ENCODE results near the gene ZNF593.

ZNF593 gene

DNA sequence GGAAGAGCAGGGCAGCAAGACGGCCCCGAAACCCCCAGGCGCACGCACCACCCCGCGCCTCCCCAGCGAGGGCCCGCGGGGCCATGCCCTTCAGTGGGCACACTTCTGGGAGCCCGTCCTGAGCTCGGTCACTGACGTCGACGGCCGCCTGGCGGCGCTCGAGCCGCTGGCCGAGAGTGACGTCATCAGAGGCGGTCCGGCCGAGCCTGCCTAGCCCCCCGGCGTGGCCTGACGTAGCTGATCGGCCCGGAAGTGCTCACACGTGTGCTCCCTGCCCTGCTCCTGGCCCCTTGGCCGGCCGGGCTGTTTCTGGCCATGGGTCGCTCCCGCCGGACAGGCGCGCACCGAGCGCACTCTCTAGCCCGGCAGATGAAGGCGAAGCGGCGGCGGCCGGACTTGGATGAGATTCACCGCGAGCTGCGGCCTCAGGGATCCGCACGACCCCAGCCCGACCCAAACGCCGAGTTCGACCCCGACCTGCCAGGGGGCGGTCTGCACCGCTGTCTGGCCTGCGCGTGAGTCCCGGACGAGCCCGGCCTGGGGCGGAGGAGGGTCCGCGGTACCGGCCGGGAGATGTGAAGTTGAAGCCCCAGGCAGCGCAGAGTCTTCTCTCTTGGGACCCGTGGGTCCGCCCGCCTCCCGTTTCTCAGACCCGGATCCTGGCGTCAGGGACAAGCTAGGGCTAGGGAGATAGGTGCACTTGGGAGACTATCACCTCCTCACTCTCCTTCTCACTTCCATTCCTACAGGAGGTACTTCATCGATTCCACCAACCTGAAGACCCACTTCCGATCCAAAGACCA, at the start of gene ZNF593:
TSS of gene ZNF593 (plus strand) at position 240 of the 803 bp plus-strand sequence. CDS start at position 316, 76 bp downstream.
- H3K4me3 ChIP-seq, result peak within 1 kb of the TSS; percentile 72 to 99 (median 88)
- no peak for TF ChIP-seq Cebpa-rat (IDR thresholded peaks at IDR 0.05)
- H3K27me3 ChIP-seq, result no peaks in the 10 kb centered on the region
- peak within 1 kb of the TSS; percentile 89 to 100 (median 98) for H3K4me2 ChIP-seq
- H3K4me1 ChIP-seq, result peaks cover 23 to 40% (median 35%) of the 10 kb centered on the region in 10 experiments
- peaks cover 0 to 24% (median 15%) of the 10 kb centered on the region in 11 experiments; a peak in 17 of 22 replicates for H3K36me3 ChIP-seq
- H3K9ac ChIP-seq, result peak within 1 kb of the TSS; percentile 83 to 99 (median 91)
- H3K27ac ChIP-seq, result peak within 1 kb of the TSS; percentile 52 to 96 (median 89)
- peaks cover 0 to 21% (median 4%) of the 10 kb centered on the region in 11 experiments; a peak in 9 of 22 replicates for H4K20me1 ChIP-seq
- no peaks in the 10 kb centered on the region for H3K9me3 ChIP-seq (replicated peaks in 1 of 11)

DNA sequence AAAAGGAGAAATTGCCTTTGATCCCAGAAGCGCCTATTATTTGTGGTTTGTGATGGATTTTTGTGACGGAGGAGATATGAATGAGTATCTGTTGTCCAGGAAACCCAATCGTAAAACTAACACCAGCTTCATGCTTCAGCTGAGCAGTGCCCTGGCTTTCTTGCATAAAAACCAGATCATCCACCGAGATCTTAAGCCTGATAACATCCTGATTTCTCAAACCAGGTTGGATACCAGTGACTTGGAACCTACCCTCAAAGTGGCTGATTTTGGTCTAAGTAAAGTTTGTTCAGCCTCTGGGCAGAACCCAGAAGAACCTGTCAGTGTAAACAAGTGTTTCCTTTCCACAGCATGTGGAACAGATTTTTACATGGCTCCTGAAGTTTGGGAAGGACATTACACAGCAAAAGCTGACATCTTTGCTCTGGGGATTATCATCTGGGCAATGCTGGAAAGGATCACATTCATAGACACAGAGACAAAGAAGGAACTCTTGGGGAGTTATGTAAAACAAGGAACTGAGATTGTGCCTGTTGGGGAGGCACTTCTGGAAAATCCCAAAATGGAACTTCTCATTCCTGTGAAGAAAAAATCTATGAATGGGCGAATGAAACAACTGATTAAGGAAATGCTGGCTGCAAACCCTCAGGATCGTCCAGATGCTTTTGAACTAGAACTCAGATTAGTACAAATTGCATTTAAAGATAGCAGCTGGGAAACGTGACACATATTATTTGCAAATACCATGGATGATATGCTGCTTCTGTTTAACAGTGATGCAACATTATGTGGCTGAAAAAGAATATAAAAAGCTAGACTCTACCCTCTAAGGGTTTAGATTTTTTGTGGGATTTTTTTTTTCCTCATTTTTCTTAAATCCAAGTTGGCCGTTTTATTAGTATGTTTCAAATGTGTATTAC, 47.6 kb upstream of the ZNF593 start:
- Histone ChIP-seq H3K27ac (peak overlapping the region in 10 of 11 experiments; percentile 30 to 65 (median 56); a peak in 20 of 22 replicates), H3K4me1 (peaks cover 57 to 82% (median 70%) of the 10 kb centered on the region in 10 experiments), H3K36me3 (peaks cover 12 to 61% (median 32%) of the 10 kb centered on the region in 11 experiments; a peak in 21 of 22 replicates), H3K4me3 (no peak overlapping the region), H4K20me1 (no peaks in the 10 kb centered on the region), H3K27me3 (no peaks in the 10 kb centered on the region), H3K4me2 (peak overlapping the region; percentile 37 to 75 (median 56)), H3K9ac (peak overlapping the region in 9 of 11 experiments; percentile 7 to 47 (median 21); a peak in 9 of 22 replicates), H3K9me3 (replicated peaks in 1 of 11) (no peaks in the 10 kb centered on the region)
- TF ChIP-seq Cebpa-rat (IDR thresholded peaks at IDR 0.05), result no peak

DNA sequence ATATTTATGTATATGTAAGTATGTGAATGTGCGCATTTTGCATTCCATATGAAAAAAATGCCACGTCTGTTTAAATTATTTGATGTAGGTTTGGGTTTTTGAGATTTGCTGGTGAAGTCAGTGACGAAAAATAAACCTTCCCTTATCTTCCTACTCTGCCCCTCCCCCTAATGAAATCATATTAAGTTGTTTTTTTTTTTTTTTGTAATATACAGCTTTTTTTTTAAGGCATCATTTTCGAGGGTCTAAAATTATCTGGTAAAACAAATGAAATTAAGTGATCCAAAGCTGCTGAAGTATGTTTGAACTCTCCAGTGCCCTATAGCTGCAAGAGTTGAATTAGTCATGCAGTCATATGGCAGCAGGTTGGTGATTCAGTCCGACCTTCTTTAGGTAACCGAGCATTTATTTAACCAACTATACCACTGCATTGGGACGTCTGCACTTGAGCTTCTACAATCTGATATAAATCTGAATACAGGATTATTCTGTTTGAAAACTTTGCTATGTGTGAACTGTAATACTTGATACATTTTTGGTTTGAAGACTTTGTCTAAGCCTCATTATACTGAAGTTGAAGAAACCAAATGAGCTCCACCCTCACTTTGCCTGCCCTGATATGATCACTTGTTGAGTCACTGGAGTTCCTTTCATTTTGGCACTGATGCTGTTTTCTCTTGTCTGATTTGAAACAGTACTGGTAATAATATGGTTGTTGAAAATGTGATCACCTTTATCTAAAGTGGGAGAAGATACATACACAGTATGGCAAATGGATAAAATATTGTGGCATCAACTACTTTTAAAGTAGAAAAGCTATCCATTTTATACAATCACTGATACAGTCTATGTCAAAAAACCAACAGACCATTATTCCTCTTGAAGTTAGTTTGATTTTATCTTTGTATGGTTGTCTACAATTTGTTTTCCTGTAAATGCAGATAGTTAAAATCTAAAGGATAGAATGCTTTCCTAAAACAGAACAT, 46.4 kb upstream of the ZNF593 start:
- no peaks in the 10 kb centered on the region for H3K27me3 ChIP-seq
- H3K4me1 ChIP-seq, result peaks cover 69 to 93% (median 82%) of the 10 kb centered on the region in 10 experiments
- H3K9me3 ChIP-seq (replicated peaks in 1 of 11), result no peaks in the 10 kb centered on the region
- H3K36me3 ChIP-seq, result peaks cover 0 to 49% (median 21%) of the 10 kb centered on the region in 11 experiments; a peak in 16 of 22 replicates
- no peak for TF ChIP-seq Cebpa-rat (IDR thresholded peaks at IDR 0.05)
- H3K4me3 ChIP-seq, result no peak overlapping the region
- H4K20me1 ChIP-seq, result no peaks in the 10 kb centered on the region
- no peak overlapping the region for H3K9ac ChIP-seq
- peak overlapping the region in 5 of 11 experiments; percentile 0 to 75 (median 65); a peak in 7 of 22 replicates for H3K4me2 ChIP-seq
- H3K27ac ChIP-seq, result peak overlapping the region in 1 of 11 experiments; percentile 21; a peak in 3 of 22 replicates

DNA sequence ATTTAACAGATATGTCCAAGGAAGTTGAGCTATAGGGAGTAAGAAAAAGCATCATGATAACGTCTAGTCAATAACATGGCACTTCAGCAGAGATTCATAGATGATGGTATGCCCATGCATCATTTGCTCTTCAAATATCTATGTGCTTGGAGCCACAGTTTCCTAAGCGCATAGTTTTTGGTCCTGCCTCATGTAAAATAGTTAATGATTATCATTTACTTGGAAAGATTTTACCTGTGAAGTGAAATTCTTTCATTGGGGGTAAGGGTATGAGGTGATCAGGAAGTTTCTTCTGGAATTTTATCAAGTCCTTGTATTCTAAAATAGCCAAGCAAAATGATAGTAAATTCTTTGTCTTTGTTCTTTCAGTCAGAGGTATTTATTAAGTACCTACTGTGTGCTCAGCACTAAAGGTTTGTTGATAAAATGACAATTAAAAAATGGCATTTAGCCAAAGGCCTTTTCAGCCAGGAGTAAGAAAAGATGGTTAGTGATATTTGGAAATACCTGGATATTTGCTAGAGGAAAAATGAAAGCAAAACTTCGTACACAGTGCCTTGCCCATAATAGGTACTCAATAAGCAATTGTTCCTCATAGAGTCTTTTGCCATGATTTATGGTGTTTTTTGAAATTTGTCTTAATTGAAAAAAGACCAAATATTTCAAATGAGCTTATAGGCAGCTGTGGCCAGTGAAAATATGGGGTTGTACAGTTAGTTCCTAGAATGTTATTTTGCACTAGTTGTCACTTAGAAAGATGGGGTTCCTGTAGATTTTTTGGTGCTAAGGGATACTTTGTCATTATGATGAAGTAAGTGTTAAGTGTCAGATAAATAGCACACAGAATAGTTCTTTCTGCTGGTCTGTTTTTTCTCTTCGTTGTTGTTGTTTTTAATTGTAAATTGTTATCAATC, 45.0 kb upstream of the ZNF593 start:
- peaks cover 0 to 37% (median 10%) of the 10 kb centered on the region in 11 experiments; a peak in 12 of 22 replicates for H3K36me3 ChIP-seq
- no peaks in the 10 kb centered on the region for H4K20me1 ChIP-seq
- H3K27ac ChIP-seq, result peak overlapping the region in 8 of 11 experiments; percentile 0 to 90 (median 80); a peak in 9 of 22 replicates
- no peaks in the 10 kb centered on the region for H3K9me3 ChIP-seq (replicated peaks in 1 of 11)
- TF ChIP-seq Cebpa-rat (IDR thresholded peaks at IDR 0.05), result no peak
- peaks cover 64 to 94% (median 76%) of the 10 kb centered on the region in 10 experiments for H3K4me1 ChIP-seq
- no peaks in the 10 kb centered on the region for H3K27me3 ChIP-seq
- peak overlapping the region in 9 of 11 experiments; percentile 5 to 88 (median 20); a peak in 16 of 22 replicates for H3K4me2 ChIP-seq
- no peak overlapping the region for H3K4me3 ChIP-seq
- H3K9ac ChIP-seq, result no peak overlapping the region

DNA sequence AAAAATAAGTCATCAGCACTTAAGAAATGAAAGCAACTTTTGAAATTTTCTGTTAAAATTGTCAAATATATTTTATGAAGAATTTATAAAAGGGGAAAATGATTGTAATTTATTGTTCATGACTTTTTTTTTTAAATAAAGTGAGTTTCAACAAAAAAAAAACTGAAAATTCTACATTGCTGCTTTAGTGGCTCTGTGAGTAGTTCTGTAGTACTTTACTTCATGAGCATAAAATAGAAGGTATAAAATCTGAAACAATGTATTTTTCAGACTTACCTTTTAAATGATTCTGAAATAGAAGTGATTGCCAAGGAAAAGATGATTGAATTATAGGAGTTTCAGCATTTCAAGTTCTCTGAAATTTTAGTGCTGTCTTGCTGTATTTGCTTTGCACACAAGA, 44.3 kb upstream of the ZNF593 start:
- no peak for TF ChIP-seq Cebpa-rat (IDR thresholded peaks at IDR 0.05)
- Histone ChIP-seq H3K9ac (peak overlapping the region in 6 of 11 experiments; percentile 58 to 73 (median 69); a peak in 7 of 22 replicates), H3K27me3 (no peaks in the 10 kb centered on the region), H4K20me1 (no peaks in the 10 kb centered on the region), H3K4me3 (no peak overlapping the region), H3K4me2 (peak overlapping the region in 10 of 11 experiments; percentile 76 to 88 (median 79); a peak in 18 of 22 replicates), H3K4me1 (peaks cover 57 to 87% (median 69%) of the 10 kb centered on the region in 10 experiments), H3K27ac (peak overlapping the region in 9 of 11 experiments; percentile 76 to 90 (median 85); a peak in 18 of 22 replicates), H3K36me3 (peaks cover 0 to 34% (median 10%) of the 10 kb centered on the region in 11 experiments; a peak in 12 of 22 replicates), H3K9me3 (replicated peaks in 1 of 11) (no peaks in the 10 kb centered on the region)

DNA sequence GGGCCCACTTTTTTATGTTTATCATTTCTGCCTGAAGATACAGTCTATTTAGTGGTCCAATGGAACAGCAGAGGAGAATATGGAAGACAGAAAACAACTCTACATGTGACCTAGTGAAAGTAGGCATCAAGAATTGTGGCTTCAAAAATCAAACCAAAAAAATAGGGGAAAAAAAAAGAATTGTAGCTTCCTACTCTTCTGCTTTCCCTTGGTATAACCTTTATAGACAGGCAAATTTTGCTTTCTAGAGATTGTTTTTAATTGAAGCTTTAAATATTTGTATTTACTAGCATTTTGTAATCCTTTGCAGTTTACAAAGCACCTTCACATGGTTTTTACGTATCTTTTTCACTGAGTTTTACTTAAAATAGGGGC, 43.8 kb upstream of the ZNF593 start:
- H3K36me3 ChIP-seq, result peaks cover 0 to 30% (median 10%) of the 10 kb centered on the region in 11 experiments; a peak in 11 of 22 replicates
- peak overlapping the region in 10 of 11 experiments; percentile 39 to 73 (median 66); a peak in 18 of 22 replicates for H3K9ac ChIP-seq
- no peaks in the 10 kb centered on the region for H3K27me3 ChIP-seq
- H3K27ac ChIP-seq, result peak overlapping the region in 10 of 11 experiments; percentile 37 to 90 (median 84); a peak in 20 of 22 replicates
- no peak for TF ChIP-seq Cebpa-rat (IDR thresholded peaks at IDR 0.05)
- no peaks in the 10 kb centered on the region for H3K9me3 ChIP-seq (replicated peaks in 1 of 11)
- H3K4me1 ChIP-seq, result peaks cover 54 to 83% (median 64%) of the 10 kb centered on the region in 10 experiments
- H3K4me2 ChIP-seq, result peak overlapping the region; percentile 76 to 88 (median 78)
- peak overlapping the region in 1 of 10 experiments; percentile 28; a peak in 2 of 20 replicates for H3K4me3 ChIP-seq
- H4K20me1 ChIP-seq, result no peaks in the 10 kb centered on the region
